Measurements from ENCODE around the gene GART. TPM values are rescaled to one million over a fixed set of nuclear protein-coding genes. Genes with fewer than 3 reads are reported as not detected.

GART gene
- polyA plus RNA-seq, 1 donor (not counting 4 experiments of a cell fraction or from before 2014, with no cell fraction given), result 50.3 TPM

DNA sequence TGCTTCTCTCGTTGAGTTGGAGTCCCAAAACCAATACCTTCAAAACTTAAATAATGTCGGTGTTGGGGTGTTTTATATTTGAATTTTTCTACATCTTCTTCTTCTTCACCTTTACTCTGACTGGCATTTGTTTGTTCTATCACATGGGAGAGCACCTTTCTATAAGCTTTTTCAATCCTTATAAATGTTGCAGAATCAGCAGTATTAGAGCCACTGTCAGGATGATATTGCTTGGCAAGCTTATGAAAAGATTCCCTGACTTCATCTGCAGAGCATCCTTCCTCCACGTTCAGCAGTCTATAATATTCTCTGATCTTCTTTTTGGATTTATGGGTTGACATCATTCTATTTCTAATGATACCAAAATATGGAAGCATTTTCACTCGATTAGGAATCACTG lies 53.0 kb downstream of the GART start:
- DNase-seq (ENCODE audit: low read depth, low spot score) (no peak), FAIRE-seq (no peak)
- Histone ChIP-seq H3K36me3 (ENCODE audit: control insufficient read depth in 2 of 2, extremely low read depth in 1 of 2, insufficient read depth in 2 of 2, low read length in 2 of 2) (no peaks in the 10 kb centered on the region), H3K79me2 (ENCODE audit: control insufficient read depth, insufficient read depth, low read length) (no peaks in the 10 kb centered on the region), H3K9ac (ENCODE audit: control insufficient read depth, extremely low read depth, insufficient read depth, low read length) (no peak overlapping the region), H3K4me1 (ENCODE audit: control insufficient read depth, extremely low read depth, insufficient read depth, low read length) (peaks cover 4% of the 10 kb centered on the region), H3K27ac (ENCODE audit: control insufficient read depth, insufficient read depth, low read length) (no peak overlapping the region), H3K4me3 (ENCODE audit: control insufficient read depth in 2 of 3, extremely low read depth in 1 of 3, insufficient read depth in 2 of 3, low read depth in 1 of 3, low read length in 3 of 3) (no peak overlapping the region), H4K20me1 (ENCODE audit: control insufficient read depth, extremely low read depth, insufficient read depth, low read length) (no peaks in the 10 kb centered on the region), H3K27me3 (ENCODE audit: control insufficient read depth, extremely low read depth, insufficient read depth, low read length) (no peaks in the 10 kb centered on the region), H3K9me3 (ENCODE audit: control insufficient read depth, low read depth, low read length) (no peaks in the 10 kb centered on the region), H2AFZ (ENCODE audit: control insufficient read depth, low read length) (no peak overlapping the region), H3K4me2 (ENCODE audit: control insufficient read depth, extremely low read depth, insufficient read depth, low read depth, low read length) (no peak overlapping the region), H3K9me1 (ENCODE audit: control insufficient read depth, extremely low read depth, insufficient read depth, low read length) (no peaks in the 10 kb centered on the region)
- dilution Hi-C loops (cut with MboI; ENCODE audit: extremely low pct_ligation_motif_present, low sequenced_read_pairs), result no loop called here
- TF ChIP-seq, protein P1, sequence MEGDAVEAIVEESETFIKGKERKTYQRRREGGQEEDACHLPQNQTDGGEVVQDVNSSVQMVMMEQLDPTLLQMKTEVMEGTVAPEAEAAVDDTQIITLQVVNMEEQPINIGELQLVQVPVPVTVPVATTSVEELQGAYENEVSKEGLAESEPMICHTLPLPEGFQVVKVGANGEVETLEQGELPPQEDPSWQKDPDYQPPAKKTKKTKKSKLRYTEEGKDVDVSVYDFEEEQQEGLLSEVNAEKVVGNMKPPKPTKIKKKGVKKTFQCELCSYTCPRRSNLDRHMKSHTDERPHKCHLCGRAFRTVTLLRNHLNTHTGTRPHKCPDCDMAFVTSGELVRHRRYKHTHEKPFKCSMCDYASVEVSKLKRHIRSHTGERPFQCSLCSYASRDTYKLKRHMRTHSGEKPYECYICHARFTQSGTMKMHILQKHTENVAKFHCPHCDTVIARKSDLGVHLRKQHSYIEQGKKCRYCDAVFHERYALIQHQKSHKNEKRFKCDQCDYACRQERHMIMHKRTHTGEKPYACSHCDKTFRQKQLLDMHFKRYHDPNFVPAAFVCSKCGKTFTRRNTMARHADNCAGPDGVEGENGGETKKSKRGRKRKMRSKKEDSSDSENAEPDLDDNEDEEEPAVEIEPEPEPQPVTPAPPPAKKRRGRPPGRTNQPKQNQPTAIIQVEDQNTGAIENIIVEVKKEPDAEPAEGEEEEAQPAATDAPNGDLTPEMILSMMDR (optimal IDR thresholded peaks at IDR 0.05 in 1 of 3, IDR thresholded peaks at IDR 0.05 in 1 of 3, conservative IDR thresholded peaks at IDR 0.05 in 1 of 3; ENCODE audit: extremely low read depth in 1 of 3, insufficient read depth in 2 of 3, low read length in 3 of 3), result no peak
- no peak for TF ChIP-seq EZH2 (IDR thresholded peaks at IDR 0.05; ENCODE audit: low read length)

DNA sequence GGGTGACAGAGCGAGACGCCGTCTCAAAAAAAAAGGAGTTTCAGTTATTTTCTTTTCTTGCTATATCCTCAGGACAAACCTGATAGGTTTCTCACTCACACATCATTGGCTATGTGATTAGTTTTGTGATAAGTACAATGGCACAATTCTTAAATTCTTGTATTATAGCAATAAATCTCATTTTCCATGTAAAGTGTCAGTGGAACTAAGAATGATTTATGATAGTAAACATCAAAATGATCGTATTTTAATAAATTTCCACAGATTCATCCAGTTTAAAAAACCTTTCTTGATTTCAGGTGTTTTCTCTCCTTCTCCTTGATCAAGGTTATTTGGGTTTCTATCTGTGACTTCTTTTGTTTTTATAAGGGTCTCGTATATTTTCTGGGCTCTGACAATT lies 53.9 kb downstream of the GART start:
- H3K4me2 ChIP-seq (ENCODE audit: control insufficient read depth, extremely low read depth, insufficient read depth, low read depth, low read length), result no peak overlapping the region
- no peak overlapping the region for H3K27ac ChIP-seq (ENCODE audit: control insufficient read depth, insufficient read depth, low read length)
- H3K27me3 ChIP-seq (ENCODE audit: control insufficient read depth, extremely low read depth, insufficient read depth, low read length), result no peaks in the 10 kb centered on the region
- no peaks in the 10 kb centered on the region for H3K79me2 ChIP-seq (ENCODE audit: control insufficient read depth, insufficient read depth, low read length)
- H3K9ac ChIP-seq (ENCODE audit: control insufficient read depth, extremely low read depth, insufficient read depth, low read length), result no peak overlapping the region
- FAIRE-seq (no peak), DNase-seq (ENCODE audit: low read depth, low spot score) (no peak)
- no peaks in the 10 kb centered on the region for H3K9me1 ChIP-seq (ENCODE audit: control insufficient read depth, extremely low read depth, insufficient read depth, low read length)
- no peak overlapping the region for H3K4me3 ChIP-seq (ENCODE audit: control insufficient read depth in 2 of 3, extremely low read depth in 1 of 3, insufficient read depth in 2 of 3, low read depth in 1 of 3, low read length in 3 of 3)
- dilution Hi-C loops (cut with MboI; ENCODE audit: extremely low pct_ligation_motif_present, low sequenced_read_pairs), result no loop called here
- no peaks in the 10 kb centered on the region for H4K20me1 ChIP-seq (ENCODE audit: control insufficient read depth, extremely low read depth, insufficient read depth, low read length)
- H3K4me1 ChIP-seq (ENCODE audit: control insufficient read depth, extremely low read depth, insufficient read depth, low read length), result peaks cover 4% of the 10 kb centered on the region
- no peaks in the 10 kb centered on the region for H3K9me3 ChIP-seq (ENCODE audit: control insufficient read depth, low read depth, low read length)
- no peak overlapping the region for H2AFZ ChIP-seq (ENCODE audit: control insufficient read depth, low read length)
- no peak for TF ChIP-seq EZH2 (IDR thresholded peaks at IDR 0.05; ENCODE audit: low read length)
- TF ChIP-seq, protein P1 (optimal IDR thresholded peaks at IDR 0.05 in 1 of 3, IDR thresholded peaks at IDR 0.05 in 1 of 3, conservative IDR thresholded peaks at IDR 0.05 in 1 of 3; ENCODE audit: extremely low read depth in 1 of 3, insufficient read depth in 2 of 3, low read length in 3 of 3), result no peak
- no peaks in the 10 kb centered on the region for H3K36me3 ChIP-seq (ENCODE audit: control insufficient read depth in 2 of 2, extremely low read depth in 1 of 2, insufficient read depth in 2 of 2, low read length in 2 of 2)
